Upper lobe of right lung (tissue), 1 donor: ENCODE measurements around the gene BMPER. TPM values are rescaled to one million over a fixed set of nuclear protein-coding genes. Genes with fewer than 3 reads are reported as not detected.
A peak's percentile ranks its signal among the peaks of the same experiment; 100 is the strongest.
"Not testable (repeated sequence)": the region's sequence is repeated elsewhere in the genome, so short reads cannot be mapped to it uniquely, and the experiment has no call there.

Source experiments
- ATAC-seq: fragments of 200-7000 bp; cut with Tn5 transposase; one replicate; pipeline ENCODE4 v1.9.1; 2020; ENCODE audit warnings: mild to moderate bottlenecking, moderate library complexity
- DNase-seq: peaks from one replicate; pipeline ENCODE4 v3.0.0-alpha.2; 2020
- H3K27ac ChIP-seq: fragments of 200-600 bp; one replicate; pipeline ENCODE4 v1.8.0; 2022
- H3K27me3 ChIP-seq: fragments of 200-600 bp; one replicate; pipeline ENCODE4 v1.8.0; 2022; ENCODE audit warnings: mild to moderate bottlenecking
- H3K36me3 ChIP-seq: fragments of 200-600 bp; one replicate; pipeline ENCODE4 v1.8.0; 2022
- H3K4me1 ChIP-seq: fragments of 200-600 bp; one replicate; pipeline ENCODE4 v1.8.0; 2022
- H3K4me3 ChIP-seq: fragments of 200-600 bp; one replicate; pipeline ENCODE4 v1.8.0; 2022; ENCODE audit warnings: mild to moderate bottlenecking
- H3K9me3 ChIP-seq: fragments of 200-600 bp; one replicate; pipeline ENCODE4 v1.8.0; 2022
- intact Hi-C: fragments of 100-400 bp; cut with DNase I; formaldehyde crosslinking; loops from one replicate; pipeline ENCODE4 v1.11.0; 2022
- total RNA-seq: library from RNA; stranded (reverse); fragmentation: NEBNext Ultra II Directional; extraction: Animal tissue kit (Norgen Biotek cat#: 25700); gene quantifications from one replicate; pipeline ENCODE4 v1.2.1, GENCODE V29; 2021
- TF ChIP-seq, protein P1 (sequence below): fragments of 200-600 bp; IDR thresholded peaks from one replicate; pipeline ENCODE4 v1.8.0; 2022; ENCODE audit warnings: antibody characterized with exemption
- donor health status: DM: no; HTN: yes; CAD: no; lungs with severe emphysema.

The BMPER gene
- total RNA-seq, 1 donor from 2014 or later, result 10.0 TPM

DNA sequence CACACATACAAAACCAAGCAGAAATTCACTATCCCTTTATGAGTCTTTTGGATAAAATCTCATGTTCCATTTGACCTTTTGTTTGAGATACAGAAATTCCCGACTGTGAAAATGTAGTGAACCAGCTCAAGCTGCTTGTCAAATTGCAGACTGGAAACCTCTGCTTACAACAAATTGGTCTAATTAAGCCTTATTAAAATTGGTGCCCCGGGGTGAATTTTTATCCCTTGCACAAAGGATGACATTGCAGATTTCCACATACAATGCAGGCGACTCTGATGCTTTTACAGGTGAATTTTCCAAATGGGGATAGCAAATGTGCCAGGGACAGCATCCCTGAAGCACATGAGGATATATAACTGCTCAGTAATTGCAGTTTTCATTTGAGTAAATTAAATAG, 257.3 kb downstream of the BMPER start:
- ATAC-seq (no peak), DNase-seq (no peak)
- Histone ChIP-seq H3K36me3 (no peaks in the 10 kb centered on the region), H3K4me1 (no peaks in the 10 kb centered on the region), H3K4me3 (no peak overlapping the region), H3K27ac (no peak overlapping the region), H3K9me3 (no peaks in the 10 kb centered on the region), H3K27me3 (no peaks in the 10 kb centered on the region)
- TF ChIP-seq, protein P1, sequence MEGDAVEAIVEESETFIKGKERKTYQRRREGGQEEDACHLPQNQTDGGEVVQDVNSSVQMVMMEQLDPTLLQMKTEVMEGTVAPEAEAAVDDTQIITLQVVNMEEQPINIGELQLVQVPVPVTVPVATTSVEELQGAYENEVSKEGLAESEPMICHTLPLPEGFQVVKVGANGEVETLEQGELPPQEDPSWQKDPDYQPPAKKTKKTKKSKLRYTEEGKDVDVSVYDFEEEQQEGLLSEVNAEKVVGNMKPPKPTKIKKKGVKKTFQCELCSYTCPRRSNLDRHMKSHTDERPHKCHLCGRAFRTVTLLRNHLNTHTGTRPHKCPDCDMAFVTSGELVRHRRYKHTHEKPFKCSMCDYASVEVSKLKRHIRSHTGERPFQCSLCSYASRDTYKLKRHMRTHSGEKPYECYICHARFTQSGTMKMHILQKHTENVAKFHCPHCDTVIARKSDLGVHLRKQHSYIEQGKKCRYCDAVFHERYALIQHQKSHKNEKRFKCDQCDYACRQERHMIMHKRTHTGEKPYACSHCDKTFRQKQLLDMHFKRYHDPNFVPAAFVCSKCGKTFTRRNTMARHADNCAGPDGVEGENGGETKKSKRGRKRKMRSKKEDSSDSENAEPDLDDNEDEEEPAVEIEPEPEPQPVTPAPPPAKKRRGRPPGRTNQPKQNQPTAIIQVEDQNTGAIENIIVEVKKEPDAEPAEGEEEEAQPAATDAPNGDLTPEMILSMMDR, result no peak
- intact Hi-C loops, result no loop called here

GRCh38 chr7:34163956-34164355, 258.6 kb downstream of the BMPER start:
- TF ChIP-seq, protein P1, result no peak
- intact Hi-C loops, result no loop called here
- H3K27ac ChIP-seq, result no peak overlapping the region
- H3K9me3 ChIP-seq, result no peaks in the 10 kb centered on the region
- ATAC-seq (no peak), DNase-seq (no peak)
- no peak overlapping the region for H3K4me3 ChIP-seq
- H3K4me1 ChIP-seq, result no peaks in the 10 kb centered on the region
- H3K27me3 ChIP-seq, result no peaks in the 10 kb centered on the region
- no peaks in the 10 kb centered on the region for H3K36me3 ChIP-seq

- DNase-seq (no peak), ATAC-seq (no peak)
- Histone ChIP-seq H3K36me3 (no peaks in the 10 kb centered on the region), H3K27me3 (no peaks in the 10 kb centered on the region), H3K4me3 (no peak overlapping the region), H3K9me3 (no peaks in the 10 kb centered on the region), H3K4me1 (no peaks in the 10 kb centered on the region), H3K27ac (no peak overlapping the region)
- intact Hi-C loops, result no loop called here
- TF ChIP-seq, protein P1, result no peak
Measured at GRCh38 chr7:34165466-34165865, 260.1 kb downstream of the BMPER start.

DNA sequence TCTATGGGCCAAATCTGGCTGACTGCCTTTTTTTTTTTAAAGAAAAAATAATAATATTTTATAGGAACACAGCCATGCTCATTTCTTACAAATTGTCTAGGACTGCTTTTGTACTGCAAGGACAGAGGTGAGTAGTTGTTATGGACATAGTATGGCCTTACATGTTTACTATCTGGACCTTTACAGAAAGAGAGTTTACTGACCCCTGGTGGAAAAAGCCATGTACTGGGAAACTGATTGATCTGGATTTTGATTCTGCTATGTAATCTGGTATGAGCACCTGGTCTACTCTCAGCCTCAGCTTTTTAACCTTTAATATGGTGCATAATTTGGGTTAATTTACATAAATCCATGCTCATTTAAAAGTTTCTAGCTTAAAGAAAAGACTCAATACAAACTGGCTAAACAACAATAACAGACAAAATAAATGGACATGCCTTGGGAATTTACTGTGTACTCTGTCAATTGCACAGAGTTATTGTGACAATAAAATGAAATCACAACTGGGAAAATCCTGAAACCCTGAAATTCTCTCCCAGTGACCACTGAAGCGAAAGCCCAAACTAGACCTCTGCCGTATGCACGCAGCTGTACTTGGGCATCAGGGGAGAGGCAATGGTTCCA, 260.7 kb downstream of the BMPER start:
- Histone ChIP-seq H3K4me1 (no peaks in the 10 kb centered on the region), H3K27me3 (no peaks in the 10 kb centered on the region), H3K9me3 (no peaks in the 10 kb centered on the region), H3K4me3 (no peak overlapping the region), H3K36me3 (no peaks in the 10 kb centered on the region), H3K27ac (no peak overlapping the region)
- TF ChIP-seq, protein P1, result peak; percentile 61
- DNase-seq (no peak), ATAC-seq (peak; percentile 61)
- intact Hi-C loops, result no loop called here

DNA sequence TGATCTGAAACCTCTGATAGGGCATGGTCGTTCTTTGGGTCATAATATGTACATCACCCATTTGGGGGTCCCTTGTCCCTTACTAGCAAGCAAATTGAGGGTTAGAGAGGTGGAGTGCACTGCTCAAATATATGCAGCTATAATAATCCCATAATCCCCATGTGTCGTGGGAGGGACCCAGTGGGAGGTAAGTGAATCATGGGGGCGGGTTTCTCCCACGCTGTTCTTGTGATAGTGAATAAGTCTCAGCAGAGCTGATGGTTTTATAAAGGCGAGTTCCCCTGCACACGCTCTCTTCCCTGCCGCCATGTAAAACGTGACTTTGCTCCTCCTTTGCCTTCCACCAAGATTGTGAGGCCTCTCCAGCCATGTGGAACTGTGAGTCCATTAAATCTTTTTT, 262.7 kb downstream of the BMPER start:
- no peak for DNase-seq
- no peak for ATAC-seq
- H3K27me3 ChIP-seq, result no peaks in the 10 kb centered on the region

DNA sequence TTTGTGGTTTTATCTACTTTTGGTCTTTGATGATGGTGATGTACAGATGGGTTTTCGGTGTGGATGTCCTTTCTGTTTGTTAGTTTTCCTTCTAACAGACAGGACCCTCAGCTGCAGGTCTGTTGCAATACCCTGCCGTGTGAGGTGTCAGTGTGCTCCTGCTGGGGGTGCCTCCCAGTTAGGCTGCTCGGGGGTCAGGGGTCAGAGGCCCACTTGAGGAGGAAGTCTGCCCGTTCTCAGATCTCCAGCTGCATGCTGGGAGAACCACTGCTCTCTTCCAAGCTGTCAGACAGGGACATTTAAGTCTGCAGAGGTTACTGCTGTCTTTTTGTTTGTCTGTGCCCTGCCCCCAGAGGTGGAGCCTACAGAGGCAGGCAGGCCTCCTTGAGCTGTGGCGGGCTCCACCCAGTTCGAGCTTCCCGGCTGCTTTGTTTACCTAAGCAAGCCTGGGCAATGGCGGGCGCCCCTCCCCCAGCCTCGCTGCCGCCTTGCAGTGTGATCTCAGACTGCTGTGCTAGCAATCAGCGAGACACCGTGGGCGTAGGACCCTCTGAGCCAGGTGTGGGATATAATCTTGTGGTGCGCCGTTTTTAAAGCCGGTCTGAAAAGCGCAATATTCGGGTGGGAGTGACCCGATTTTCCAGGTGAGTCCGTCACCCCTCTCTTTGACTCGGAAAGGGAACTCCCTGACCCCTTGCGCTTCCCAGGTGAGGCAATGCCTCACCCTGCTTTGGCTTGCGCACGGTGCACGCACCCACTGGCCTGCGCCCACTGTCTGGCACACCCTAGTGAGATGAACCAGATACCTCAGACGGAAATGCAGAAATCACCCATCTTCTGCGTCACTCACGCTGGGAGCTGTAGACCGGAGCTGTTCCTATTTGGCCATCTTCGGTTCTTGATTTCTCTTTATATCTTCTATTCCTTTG, 269.6 kb downstream of the BMPER start:
- H3K27me3 ChIP-seq, H3K36me3 ChIP-seq, H3K9me3 ChIP-seq, DNase-seq, intact Hi-C loops, H3K27ac ChIP-seq, H3K4me3 ChIP-seq, H3K4me1 ChIP-seq, ATAC-seq: not testable (repeated sequence)

More for the DNA sequence above, 262.7 kb downstream of the BMPER start:
- H3K4me3 ChIP-seq, result no peak overlapping the region
- H3K36me3 ChIP-seq, result no peaks in the 10 kb centered on the region
- TF ChIP-seq, protein P1, result no peak
- intact Hi-C loops, result no loop called here
- no peaks in the 10 kb centered on the region for H3K4me1 ChIP-seq
- no peak overlapping the region for H3K27ac ChIP-seq
- H3K9me3 ChIP-seq, result no peaks in the 10 kb centered on the region
